Measurements from ENCODE around the gene FKBP6. TPM values are rescaled to one million over a fixed set of nuclear protein-coding genes. Genes with fewer than 3 reads are reported as not detected.
"Not testable (repeated sequence)": the region's sequence is repeated elsewhere in the genome, so short reads cannot be mapped to it uniquely, and the experiment has no call there.

FKBP6 gene
- total and polyA plus RNA-seq, 3 experiments from 2014 or later, result not detected

GRCh38 chr7:73327449-73327848 lies 512 bp upstream of the FKBP6 start:
- H3K4me1 ChIP-seq (ENCODE audit: insufficient read depth, low read length); H3K4me3 ChIP-seq (ENCODE audit: low read length); H3K36me3 Mint-ChIP-seq; H3K36me3 ChIP-seq (ENCODE audit: insufficient read depth, low read length); H3K27ac Mint-ChIP-seq; H3K4me3 Mint-ChIP-seq; H3K27ac ChIP-seq (ENCODE audit: low read depth, low read length); DNase-seq; H3K9me3 Mint-ChIP-seq; H3K27me3 ChIP-seq (ENCODE audit: insufficient read depth, low read length, poor library complexity, severe bottlenecking); POLR2A ChIA-PET; H3K9me3 ChIP-seq (ENCODE audit: low read length); H3K27me3 Mint-ChIP-seq: not testable (repeated sequence)
- peaks cover 7 to 14% (median 9%) of the 10 kb centered on the region in 3 donors for H3K4me1 Mint-ChIP-seq
- CTCF ChIA-PET, result interaction anchor here (1.4 kb wide), 1 partner anchor 125 kb away, joined by 4 read pairs; no protein-coding TSS in a partner anchor

- no peak overlapping the region for H3K4me3 ChIP-seq (ENCODE audit: low read length)
- DNase-seq, result no peak
- peaks cover 4% of the 10 kb centered on the region for H3K4me1 ChIP-seq (ENCODE audit: insufficient read depth, low read length)
- no peaks in the 10 kb centered on the region for H3K9me3 Mint-ChIP-seq
- H3K4me3 Mint-ChIP-seq, result no peak overlapping the region
- H3K4me1 Mint-ChIP-seq, result peaks cover 6 to 11% (median 6%) of the 10 kb centered on the region in 3 donors
- ChIA-PET POLR2A (no interaction called here), CTCF (no interaction called here)
- no peaks in the 10 kb centered on the region for H3K36me3 ChIP-seq (ENCODE audit: insufficient read depth, low read length)
- no peaks in the 10 kb centered on the region for H3K9me3 ChIP-seq (ENCODE audit: low read length)
- H3K27me3 Mint-ChIP-seq, result peaks cover 0 to 3% of the 10 kb centered on the region in 2 donors
- no peak overlapping the region for H3K27ac Mint-ChIP-seq
- H3K27me3 ChIP-seq (ENCODE audit: insufficient read depth, low read length, poor library complexity, severe bottlenecking), result no peaks in the 10 kb centered on the region
- H3K27ac ChIP-seq (ENCODE audit: low read depth, low read length), result no peak overlapping the region
- no peaks in the 10 kb centered on the region for H3K36me3 Mint-ChIP-seq
These were observed 735 bp downstream of the FKBP6 start for GRCh38 chr7:73328696-73329095.

GRCh38 chr7:73329861-73330581 lies 2.1 kb downstream of the FKBP6 start:
- Mint-ChIP-seq H3K27me3 (peaks cover 0 to 5% of the 10 kb centered on the region in 2 donors), H3K9me3 (no peaks in the 10 kb centered on the region), H3K27ac (peak overlapping the region in 1 of 8 donors; percentile 61), H3K4me1 (no peaks in the 10 kb centered on the region), H3K36me3 (no peaks in the 10 kb centered on the region), H3K4me3 (peak overlapping the region in 1 of 7 donors; percentile 52)
- Histone ChIP-seq H3K36me3 (ENCODE audit: insufficient read depth, low read length) (no peaks in the 10 kb centered on the region), H3K27me3 (ENCODE audit: insufficient read depth, low read length, poor library complexity, severe bottlenecking) (no peaks in the 10 kb centered on the region), H3K4me3 (ENCODE audit: low read length) (no peak overlapping the region), H3K4me1 (ENCODE audit: insufficient read depth, low read length) (no peaks in the 10 kb centered on the region), H3K27ac (ENCODE audit: low read depth, low read length) (no peak overlapping the region), H3K9me3 (ENCODE audit: low read length) (no peaks in the 10 kb centered on the region)
- no peak for DNase-seq
- ChIA-PET POLR2A (no interaction called here), CTCF (no interaction called here)

GRCh38 chr7:73330772-73331171 lies 2.8 kb downstream of the FKBP6 start:
- CTCF ChIA-PET, result no interaction called here
- H3K27me3 ChIP-seq (ENCODE audit: insufficient read depth, low read length, poor library complexity, severe bottlenecking), result no peaks in the 10 kb centered on the region
- POLR2A ChIA-PET, result no interaction called here

GRCh38 chr7:73332447-73332846 lies 4.5 kb downstream of the FKBP6 start:
- peaks cover 0 to 5% of the 10 kb centered on the region in 2 donors for H3K27me3 Mint-ChIP-seq
- no peaks in the 10 kb centered on the region for H3K9me3 ChIP-seq (ENCODE audit: low read length)
- H3K36me3 Mint-ChIP-seq, result peaks cover 0 to 2% (median 0%) of the 10 kb centered on the region in 3 donors
- no peak overlapping the region for H3K27ac Mint-ChIP-seq
- ChIA-PET POLR2A (no interaction called here), CTCF (interaction anchor here (1.3 to 1.6 kb wide), 3 partner anchors 8 to 10 kb away, joined by 3 to 4 read pairs (median 3); no protein-coding TSS in a partner anchor)
- no peak overlapping the region for H3K4me3 ChIP-seq (ENCODE audit: low read length)
- H3K9me3 Mint-ChIP-seq, result no peaks in the 10 kb centered on the region
- no peaks in the 10 kb centered on the region for H3K4me1 Mint-ChIP-seq
- H3K36me3 ChIP-seq (ENCODE audit: insufficient read depth, low read length), result no peaks in the 10 kb centered on the region
- no peak overlapping the region for H3K27ac ChIP-seq (ENCODE audit: low read depth, low read length)
- no peaks in the 10 kb centered on the region for H3K4me1 ChIP-seq (ENCODE audit: insufficient read depth, low read length)
- DNase-seq, result no peak
- H3K4me3 Mint-ChIP-seq, result no peak overlapping the region
- H3K27me3 ChIP-seq (ENCODE audit: insufficient read depth, low read length, poor library complexity, severe bottlenecking), result no peaks in the 10 kb centered on the region

More at GRCh38 chr7:73330772-73331171, 2.8 kb downstream of the FKBP6 start:
- Mint-ChIP-seq H3K4me3 (no peak overlapping the region), H3K36me3 (no peaks in the 10 kb centered on the region), H3K4me1 (no peaks in the 10 kb centered on the region), H3K9me3 (no peaks in the 10 kb centered on the region), H3K27me3 (peaks cover 0 to 5% of the 10 kb centered on the region in 2 donors), H3K27ac (no peak overlapping the region)
- H3K36me3 ChIP-seq (ENCODE audit: insufficient read depth, low read length), result no peaks in the 10 kb centered on the region
- DNase-seq, result no peak
- no peak overlapping the region for H3K4me3 ChIP-seq (ENCODE audit: low read length)
- no peaks in the 10 kb centered on the region for H3K4me1 ChIP-seq (ENCODE audit: insufficient read depth, low read length)
- no peaks in the 10 kb centered on the region for H3K9me3 ChIP-seq (ENCODE audit: low read length)
- H3K27ac ChIP-seq (ENCODE audit: low read depth, low read length), result no peak overlapping the region

- ChIA-PET CTCF (no interaction called here), POLR2A (no interaction called here)
- Histone ChIP-seq H3K27ac (ENCODE audit: low read depth, low read length) (no peak overlapping the region), H3K9me3 (ENCODE audit: low read length) (no peaks in the 10 kb centered on the region), H3K4me3 (ENCODE audit: low read length) (no peak overlapping the region), H3K4me1 (ENCODE audit: insufficient read depth, low read length) (no peaks in the 10 kb centered on the region), H3K27me3 (ENCODE audit: insufficient read depth, low read length, poor library complexity, severe bottlenecking) (no peaks in the 10 kb centered on the region), H3K36me3 (ENCODE audit: insufficient read depth, low read length) (no peaks in the 10 kb centered on the region)
- no peak for DNase-seq
- H3K27me3 Mint-ChIP-seq, result peaks cover 7 to 14% of the 10 kb centered on the region in 2 donors
- no peak overlapping the region for H3K4me3 Mint-ChIP-seq
- H3K36me3 Mint-ChIP-seq, result peaks cover 0 to 2% (median 0%) of the 10 kb centered on the region in 3 donors
- no peaks in the 10 kb centered on the region for H3K9me3 Mint-ChIP-seq
- H3K4me1 Mint-ChIP-seq, result no peaks in the 10 kb centered on the region
- no peak overlapping the region for H3K27ac Mint-ChIP-seq
These were observed 10.4 kb downstream of the FKBP6 start for GRCh38 chr7:73338321-73338720.

GRCh38 chr7:73340514-73340913 lies 12.6 kb downstream of the FKBP6 start:
- H3K27me3 Mint-ChIP-seq, result peaks cover 10 to 25% of the 10 kb centered on the region in 2 donors
- Histone ChIP-seq H3K4me3 (ENCODE audit: low read length) (no peak overlapping the region), H3K27ac (ENCODE audit: low read depth, low read length) (no peak overlapping the region), H3K27me3 (ENCODE audit: insufficient read depth, low read length, poor library complexity, severe bottlenecking) (no peaks in the 10 kb centered on the region), H3K9me3 (ENCODE audit: low read length) (no peaks in the 10 kb centered on the region), H3K4me1 (ENCODE audit: insufficient read depth, low read length) (no peaks in the 10 kb centered on the region), H3K36me3 (ENCODE audit: insufficient read depth, low read length) (no peaks in the 10 kb centered on the region)
- ChIA-PET CTCF (interaction anchor here (0.7 kb wide), 1 partner anchor 365 kb away, joined by 3 read pairs; no protein-coding TSS in a partner anchor), POLR2A (interaction anchor here (0.7 kb wide), 1 partner anchor 18 kb away, joined by 3 read pairs; no protein-coding TSS in a partner anchor)
- H3K4me3 Mint-ChIP-seq, result no peak overlapping the region
- no peaks in the 10 kb centered on the region for H3K9me3 Mint-ChIP-seq
- no peak overlapping the region for H3K27ac Mint-ChIP-seq
- no peaks in the 10 kb centered on the region for H3K4me1 Mint-ChIP-seq
- no peak for DNase-seq
- H3K36me3 Mint-ChIP-seq, result peaks cover 0 to 3% (median 0%) of the 10 kb centered on the region in 3 donors

- peaks cover 14 to 25% of the 10 kb centered on the region in 2 donors for H3K27me3 Mint-ChIP-seq
- ChIA-PET CTCF (interaction anchor here (1.1 to 1.9 kb wide), 2 partner anchors 10 to 18 kb away, joined by 3 to 8 read pairs; no protein-coding TSS in a partner anchor), POLR2A (no interaction called here)
- no peaks in the 10 kb centered on the region for H3K9me3 Mint-ChIP-seq
- no peaks in the 10 kb centered on the region for H3K36me3 ChIP-seq (ENCODE audit: insufficient read depth, low read length)
- H3K9me3 ChIP-seq (ENCODE audit: low read length), result no peaks in the 10 kb centered on the region
- peaks cover 0 to 1% (median 0%) of the 10 kb centered on the region in 3 donors for H3K36me3 Mint-ChIP-seq
- H3K27me3 ChIP-seq (ENCODE audit: insufficient read depth, low read length, poor library complexity, severe bottlenecking), result no peaks in the 10 kb centered on the region
- no peaks in the 10 kb centered on the region for H3K4me1 Mint-ChIP-seq
- H3K27ac ChIP-seq (ENCODE audit: low read depth, low read length), result no peak overlapping the region
- no peak overlapping the region for H3K27ac Mint-ChIP-seq
- H3K4me3 ChIP-seq (ENCODE audit: low read length), result no peak overlapping the region
- no peak for DNase-seq
- H3K4me1 ChIP-seq (ENCODE audit: insufficient read depth, low read length), result no peaks in the 10 kb centered on the region
- H3K4me3 Mint-ChIP-seq, result no peak overlapping the region
These were observed 13.9 kb downstream of the FKBP6 start for GRCh38 chr7:73341877-73342276.

Measured in CD8-positive, alpha-beta memory T cell (primary cell).